ENCODE data around the gene NEDD4.
"Not testable (repeated sequence)": the region's sequence is repeated elsewhere in the genome, so short reads cannot be mapped to it uniquely, and the experiment has no call there.

The NEDD4 gene

DNA sequence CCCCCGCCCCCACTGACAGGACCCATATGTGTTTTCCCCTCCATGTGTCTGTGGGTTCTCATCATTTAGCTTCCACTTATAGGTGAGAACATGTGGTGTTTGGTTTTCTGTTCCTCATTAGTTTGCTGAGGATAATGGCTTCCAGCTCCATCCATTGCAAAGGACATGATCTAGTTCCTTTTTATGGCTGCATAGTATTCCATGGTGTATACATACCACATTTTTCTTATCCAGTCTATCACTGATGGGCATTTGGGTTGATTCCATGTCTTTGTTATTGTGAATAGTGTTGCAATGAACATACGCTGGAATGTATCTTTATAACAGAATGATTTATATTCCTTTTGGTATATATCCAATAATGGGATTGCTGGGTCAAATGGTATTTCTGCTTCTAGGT, 171.7 kb downstream of the NEDD4 start:
- DNase-seq, result not testable (repeated sequence)

DNA sequence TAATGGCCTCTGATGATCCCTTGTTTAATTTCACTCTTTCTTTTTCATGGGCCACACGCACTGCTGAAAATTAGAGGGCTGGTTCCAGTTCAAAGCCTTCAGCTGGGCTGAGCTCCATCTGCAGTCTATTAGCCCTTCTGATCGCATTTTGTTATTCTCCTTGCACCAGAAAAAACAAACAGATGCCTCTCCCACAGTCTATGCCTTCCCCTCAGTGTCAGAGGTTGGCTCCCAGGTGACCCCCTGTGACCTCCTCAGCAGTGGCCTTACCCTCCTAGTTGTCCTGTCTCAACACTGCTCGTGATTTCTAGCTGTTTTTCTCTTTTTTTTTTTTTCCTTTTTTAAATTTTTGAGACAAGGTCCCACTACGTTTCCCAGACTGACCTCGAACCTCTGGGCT, 173.4 kb downstream of the NEDD4 start:
- no peak for DNase-seq

DNA sequence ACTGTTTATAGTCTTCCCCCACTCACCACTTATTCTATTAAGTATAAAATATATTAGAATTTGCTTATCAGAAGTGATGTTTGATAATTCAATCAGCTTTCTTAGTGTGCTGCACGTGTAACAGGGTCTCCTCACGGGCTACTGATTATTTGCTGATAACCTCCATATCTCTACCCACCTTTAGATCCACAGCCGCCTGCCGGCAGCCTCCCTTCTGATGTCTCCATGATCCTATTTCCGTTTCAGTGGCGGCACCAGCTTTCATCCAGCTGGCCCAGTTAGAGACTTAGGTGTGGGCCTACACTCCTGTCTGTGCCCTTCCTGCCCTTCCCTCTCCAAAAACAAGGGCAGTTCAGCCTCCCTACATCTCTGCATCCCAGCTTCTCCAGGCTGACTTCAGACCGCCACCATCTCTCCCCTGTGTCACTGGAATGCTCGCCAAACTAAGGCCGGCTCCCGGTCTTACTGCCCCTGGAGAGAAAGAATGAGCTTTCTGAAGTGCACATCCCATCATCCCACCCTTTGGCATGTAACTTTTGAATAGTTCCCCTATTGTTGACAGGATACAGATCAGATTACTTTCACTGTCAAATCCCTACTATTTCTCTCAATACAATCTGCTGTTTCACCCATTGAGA, 173.9 kb downstream of the NEDD4 start:
- DNase-seq, result no peak

DNA sequence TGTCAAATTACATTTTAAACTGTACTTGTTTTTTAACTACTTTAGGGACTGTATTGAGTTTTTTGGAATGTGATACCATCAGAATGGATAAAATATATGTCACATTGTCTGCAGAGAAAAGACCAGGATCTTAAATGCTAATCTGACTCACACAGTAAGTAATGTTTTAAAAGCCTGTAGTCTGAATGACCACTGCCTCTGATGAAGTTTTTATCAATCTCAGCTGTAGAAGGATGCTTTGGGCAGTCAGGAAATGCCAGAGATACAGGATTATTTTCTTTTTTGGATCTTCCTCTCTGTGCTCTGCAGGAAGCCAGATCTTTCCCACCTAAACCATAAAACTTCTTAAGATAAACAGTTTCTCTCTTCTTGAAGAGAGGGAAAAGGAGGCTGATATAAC, 177.4 kb downstream of the NEDD4 start:
- no peak for DNase-seq

DNA sequence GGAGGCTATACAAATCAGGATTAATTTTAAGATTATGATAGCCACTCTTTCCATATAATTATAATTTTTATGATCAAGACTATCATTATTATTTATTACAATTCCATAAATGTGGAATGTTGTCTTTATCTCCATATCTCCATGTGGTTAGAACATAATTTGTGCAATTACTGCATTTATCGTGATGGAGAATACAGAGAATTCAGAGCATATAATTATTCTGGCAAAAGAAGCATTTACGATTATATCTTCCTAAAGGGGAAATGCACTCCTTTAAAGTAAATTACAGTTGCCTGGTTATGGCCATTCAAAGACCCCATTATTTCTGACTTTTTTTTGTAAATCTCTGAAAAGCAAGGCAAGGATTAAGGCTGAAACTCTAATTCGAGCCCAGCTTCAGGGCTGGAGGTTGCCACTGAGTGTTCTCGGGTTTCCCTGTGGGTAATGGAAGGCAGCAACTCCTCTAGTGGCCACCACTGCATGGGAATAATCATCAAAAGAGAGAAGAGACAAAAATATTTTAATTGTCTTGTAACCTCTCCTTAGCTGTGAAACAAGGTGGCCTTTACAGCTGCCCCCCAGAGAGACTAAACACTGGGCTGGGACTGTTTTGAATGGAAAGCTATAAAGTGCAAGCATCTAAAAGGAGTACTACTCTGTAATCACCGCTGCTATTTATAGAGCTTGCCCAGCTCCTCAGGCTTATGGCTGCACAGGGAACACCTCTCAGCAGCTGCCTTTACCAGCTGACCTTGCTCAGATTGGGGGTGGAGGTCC, 190.6 kb downstream of the NEDD4 start:
- DNase-seq, result no peak

DNA sequence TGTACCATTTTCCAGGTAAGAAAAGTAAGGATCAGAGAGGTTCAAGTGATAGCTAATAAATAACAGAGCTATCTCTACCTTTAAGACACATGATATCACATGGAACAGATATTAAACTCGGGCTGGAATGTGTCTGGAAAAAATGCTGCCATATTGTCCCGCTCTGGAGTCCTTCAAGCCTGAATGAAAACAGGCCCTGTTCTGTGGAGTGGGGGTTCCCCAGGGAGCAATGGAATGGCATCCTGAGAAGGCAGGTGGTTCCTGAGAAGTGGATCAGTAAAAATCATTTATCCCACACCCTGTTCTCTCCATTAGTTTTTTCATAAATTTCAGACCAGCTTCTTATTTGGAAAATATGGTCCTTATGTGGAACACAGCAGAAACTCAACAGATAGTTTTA, 193.2 kb downstream of the NEDD4 start:
- DNase-seq, result no peak

DNA sequence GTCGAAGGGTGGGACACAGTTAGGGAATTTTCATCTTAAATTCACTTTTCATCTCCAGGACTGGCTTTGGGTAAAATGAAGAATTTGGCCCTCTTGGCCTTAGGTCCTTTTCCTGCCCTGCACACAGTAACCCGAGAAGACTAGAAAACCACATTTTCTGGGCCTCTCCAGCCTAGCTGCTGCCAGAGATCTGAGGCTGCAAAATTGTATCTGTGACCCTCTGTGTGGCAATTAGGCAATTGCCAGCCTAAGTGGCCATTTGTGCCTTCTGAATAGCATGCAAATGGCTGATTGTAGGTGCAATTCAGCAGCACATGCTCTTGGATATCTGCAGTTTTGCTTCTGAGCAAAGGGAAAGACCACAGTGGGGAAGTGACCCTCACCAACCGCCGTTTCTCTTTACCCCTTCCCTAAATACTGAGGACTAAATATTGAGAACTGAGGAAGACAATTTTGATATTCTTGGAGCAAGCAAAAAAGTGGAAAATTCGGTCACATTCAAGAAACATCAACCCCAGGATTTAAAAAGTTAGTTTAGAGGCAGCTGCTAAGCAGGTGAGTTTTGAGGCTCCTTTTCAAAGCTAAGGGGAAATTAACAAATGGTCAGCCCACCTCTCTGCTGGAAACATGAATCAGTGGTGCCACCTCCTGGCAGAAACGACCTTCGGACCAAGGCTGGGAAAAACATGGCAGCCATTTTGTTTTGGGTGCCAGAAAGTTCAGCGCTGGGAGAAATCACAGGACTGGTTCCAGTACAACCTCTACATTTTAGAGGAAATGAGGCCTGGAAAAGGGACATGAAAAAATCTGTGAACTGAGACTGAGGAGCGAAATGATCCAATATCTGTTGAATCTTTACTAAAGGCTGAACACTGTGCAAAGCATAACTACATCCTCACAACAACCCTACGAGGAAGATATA, 193.9 kb downstream of the NEDD4 start:
- DNase-seq, result peak; percentile 70

DNA sequence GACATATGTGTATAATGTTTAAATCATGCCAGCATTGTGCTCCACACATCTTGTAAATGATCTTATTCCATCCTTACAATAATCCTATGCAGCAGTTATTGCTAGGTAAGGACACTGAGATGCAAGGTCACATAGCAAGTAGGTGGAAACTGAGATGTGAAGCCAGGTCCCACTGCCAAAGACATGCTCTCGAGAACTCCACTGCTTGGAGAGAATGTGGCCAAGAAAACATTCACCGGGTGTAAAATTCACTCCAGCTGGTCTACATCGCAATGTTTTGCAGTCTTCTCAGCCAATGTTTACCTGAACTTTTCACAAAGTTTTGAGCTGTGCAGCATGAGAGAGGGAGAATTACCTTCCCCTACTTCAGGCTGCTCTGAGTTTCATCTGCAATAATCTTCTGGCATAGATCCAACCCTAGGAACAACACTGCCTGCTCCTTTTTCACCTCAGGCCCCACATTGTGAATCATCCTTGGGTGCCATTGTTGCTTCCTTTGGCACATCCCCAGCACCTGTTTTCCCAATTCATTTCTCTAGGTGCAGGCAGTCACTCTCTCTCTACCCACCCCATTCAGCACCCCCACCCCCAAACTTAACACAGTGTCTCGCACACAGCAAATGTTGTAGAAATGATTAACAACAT, 197.0 kb downstream of the NEDD4 start:
- DNase-seq, result no peak

DNA sequence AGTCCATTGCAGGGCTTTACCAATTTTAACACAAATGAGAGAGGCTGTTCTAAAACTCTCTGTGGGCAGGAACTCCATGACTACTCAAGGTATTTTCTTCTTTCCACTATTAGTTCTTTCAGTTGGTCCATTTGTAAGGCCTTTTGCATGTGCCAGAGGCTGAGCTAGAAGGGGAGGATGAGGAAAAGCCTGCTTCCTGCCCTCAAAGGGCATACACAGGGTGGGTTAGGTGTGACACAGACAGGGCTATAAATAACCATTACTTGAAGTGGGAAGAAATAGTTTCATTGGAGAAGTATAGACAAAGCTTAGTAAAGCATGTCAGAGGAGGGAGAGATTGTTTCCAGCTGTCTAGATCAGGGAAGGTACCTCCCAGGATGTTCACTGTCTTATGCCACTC, 198.4 kb downstream of the NEDD4 start:
- no peak for DNase-seq

DNA sequence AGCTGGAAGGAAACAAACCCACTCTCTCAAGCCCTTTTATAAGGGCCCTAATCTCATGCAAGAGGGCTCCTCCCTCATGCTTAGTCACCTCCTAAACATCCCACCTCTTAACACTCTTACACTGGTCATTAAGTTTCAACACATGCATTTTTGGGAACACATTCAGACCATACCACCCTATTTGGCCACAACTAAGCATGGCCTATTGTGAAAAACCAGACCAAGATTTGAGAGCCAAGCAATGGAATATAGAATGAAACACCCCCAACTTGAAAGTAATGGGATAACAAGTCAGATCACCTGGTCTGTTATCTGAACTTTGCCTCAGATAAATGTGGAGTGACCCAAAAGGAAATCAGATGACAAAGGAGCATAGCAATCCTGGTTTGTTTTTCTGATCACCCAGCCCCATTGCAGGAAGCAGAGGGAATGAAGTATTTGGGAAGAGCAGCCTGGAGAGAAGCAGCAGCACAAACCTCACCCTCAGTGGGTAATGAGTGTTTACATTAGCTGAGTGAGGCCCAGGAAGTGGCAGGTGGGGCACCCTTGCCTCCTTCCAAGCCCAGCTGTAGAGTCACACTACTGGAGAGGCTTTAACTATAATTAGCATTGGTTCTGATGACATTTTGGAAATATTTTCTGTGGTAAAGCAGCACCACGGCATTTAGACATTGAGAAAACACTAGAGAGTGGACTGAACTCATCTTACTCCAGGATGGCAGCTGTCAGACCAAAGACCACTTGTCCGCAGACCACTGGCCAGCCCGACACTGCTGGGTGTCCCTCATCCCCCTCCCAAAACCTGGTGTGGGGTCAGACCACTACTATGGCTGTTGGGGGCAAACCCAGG, 201.6 kb downstream of the NEDD4 start:
- DNase-seq, result peak; percentile 32

DNA sequence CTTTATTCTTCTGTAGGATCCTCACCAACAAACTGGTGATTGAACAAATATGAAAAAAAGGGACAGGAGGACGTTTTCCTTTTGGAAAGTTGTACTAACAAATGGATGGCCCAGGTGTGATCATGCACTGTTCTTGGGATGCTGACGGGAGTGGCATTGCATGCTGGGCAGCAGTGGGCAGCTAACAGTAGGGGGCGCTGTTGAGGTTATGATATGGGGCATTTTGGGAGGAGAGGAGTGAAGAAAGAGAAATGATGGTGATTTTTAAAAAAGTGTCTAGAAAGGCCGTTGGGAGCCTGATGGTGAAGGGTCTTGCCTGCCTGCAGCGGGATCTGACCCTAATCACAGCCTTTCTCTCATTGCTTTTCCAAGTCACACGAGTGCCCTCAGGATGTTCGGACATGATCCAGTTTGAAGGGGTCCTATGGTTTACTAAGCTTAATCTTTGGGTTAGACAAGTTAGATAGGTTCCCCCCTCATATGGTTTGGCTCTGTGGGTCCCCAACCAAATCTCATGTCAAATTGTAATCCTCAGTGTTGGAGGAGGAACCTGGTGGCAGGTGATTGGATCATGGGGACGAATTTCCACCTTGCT, 204.2 kb downstream of the NEDD4 start:
- DNase-seq, result no peak

DNA sequence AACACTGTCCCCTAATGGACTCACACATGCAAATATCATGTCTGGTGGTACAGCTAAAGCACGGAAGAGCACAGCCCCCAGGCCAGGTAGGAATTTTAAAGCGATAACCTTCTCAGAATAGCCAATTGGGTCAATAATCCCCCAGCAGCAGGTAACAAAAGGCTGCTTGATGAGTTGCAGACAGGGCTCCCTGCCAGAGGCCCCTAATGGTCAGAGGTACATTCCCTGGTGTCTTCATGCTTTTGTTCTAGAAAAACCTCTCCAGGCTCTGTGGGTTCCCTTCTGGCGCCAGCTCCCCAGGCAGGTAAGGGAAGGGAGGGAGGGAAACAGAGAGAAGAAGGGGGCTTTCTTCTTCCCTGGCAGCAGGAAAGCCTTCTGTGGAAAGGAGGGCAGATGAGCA, 207.1 kb downstream of the NEDD4 start:
- no peak for DNase-seq

DNA sequence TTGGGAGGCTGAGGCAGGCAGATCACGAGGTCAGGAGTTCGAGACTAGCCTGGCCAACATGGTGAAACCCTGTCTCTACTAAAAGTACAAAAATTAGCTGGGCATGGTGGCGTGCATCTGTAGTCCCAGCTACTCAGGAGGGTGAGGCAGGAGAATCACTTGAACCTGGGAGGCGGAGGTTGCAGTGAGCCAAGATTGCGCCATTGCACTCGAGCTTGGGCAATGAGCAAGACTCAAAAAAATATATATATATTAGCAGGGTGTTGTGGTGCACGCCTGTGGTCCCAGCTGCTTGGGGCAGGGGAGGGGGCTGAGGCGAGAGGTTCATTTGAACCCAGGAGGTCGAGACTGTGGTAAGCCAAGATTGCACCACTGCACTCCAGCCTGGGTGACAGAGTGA, 207.8 kb downstream of the NEDD4 start:
- DNase-seq, result not testable (repeated sequence)

DNA sequence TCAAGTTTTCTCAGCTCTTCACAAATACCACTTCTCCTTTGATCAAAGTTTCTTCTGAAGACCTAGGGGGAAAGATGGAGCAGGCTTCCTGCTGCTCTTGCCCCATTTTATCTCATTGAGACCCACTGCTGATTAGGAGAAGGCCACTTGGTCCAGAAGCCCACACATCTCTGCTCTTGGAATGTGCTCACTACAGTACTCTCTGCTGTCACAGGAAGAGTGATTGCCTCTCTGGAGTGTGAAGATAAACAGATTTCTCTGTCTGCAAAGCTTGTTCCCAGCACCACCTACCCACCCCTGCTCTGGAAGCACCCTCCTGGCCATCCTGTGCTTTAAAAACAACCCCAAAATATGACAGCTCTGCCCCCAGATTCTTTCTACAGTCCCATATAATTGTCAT, 209.1 kb downstream of the NEDD4 start:
- DNase-seq, result no peak

DNA sequence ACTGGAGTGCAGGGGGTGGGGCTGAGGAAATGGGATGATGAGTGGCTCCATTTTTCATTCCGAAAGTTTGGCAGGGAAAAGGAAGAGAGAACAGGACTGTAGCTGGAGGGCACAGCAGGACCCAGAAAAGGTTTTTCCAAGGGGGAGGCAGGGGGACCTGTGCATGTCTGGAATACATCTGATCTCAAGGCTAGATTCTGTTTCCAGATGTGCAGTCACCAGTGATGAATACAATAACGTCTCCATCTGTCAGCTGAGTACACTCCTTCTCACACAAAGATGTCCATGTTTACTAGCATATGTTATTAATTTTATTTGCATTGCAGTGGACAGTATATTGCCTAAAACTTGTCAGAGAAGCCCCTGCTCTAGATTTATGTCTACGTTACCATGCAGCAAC, 210.5 kb downstream of the NEDD4 start:
- no peak for DNase-seq

DNA sequence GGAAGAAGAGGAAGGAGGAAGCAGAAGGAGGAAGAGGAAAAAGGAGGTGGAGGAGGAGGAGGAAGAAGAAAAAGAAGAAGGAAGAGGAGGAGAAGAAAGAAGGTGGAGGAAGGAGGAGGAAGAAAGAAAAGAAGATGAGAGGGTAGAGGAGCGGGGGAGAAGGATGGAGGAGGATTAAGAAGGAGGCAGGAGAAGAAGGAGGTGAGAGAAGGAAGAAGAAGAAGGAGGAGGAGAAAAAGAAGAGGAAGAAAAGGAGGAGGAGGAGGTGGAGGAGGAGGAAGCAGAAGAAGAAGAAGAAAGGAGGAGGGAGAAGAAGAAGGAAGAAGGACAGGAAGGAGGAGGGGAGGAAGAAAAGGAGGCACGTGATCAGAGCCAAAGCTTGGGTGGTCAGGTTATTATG, 213.1 kb downstream of the NEDD4 start:
- no peak for DNase-seq

DNA sequence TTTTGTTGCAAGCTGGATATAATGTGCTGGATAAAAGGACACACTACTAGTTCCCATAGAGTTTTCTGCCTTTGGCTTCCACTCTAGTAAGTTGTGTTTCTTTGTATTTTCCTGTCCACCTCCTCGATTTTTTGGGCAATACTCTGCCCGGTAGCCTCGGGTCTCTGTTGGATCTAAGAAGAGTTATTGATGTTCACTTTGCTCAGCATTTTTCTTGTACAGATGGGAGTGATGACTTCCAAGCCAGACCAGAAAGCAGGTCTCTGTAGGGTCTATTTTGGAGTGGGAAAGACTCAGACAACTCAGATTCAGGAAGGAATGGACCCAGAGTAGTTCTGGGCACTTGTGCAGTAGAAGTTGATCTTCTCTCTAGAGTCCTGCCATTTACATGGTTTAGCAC, 214.5 kb downstream of the NEDD4 start:
- DNase-seq, result no peak

All from femur (tissue), 1 donor.